HuH-7 (cell line): ENCODE data around the gene ARRB1.
"Not testable (repeated sequence)": the region's sequence is repeated elsewhere in the genome, so short reads cannot be mapped to it uniquely, and the experiment has no call there.

Experiments
- DNase-seq: peaks from one replicate; pipeline ENCODE4 v3.0.0; 2011; ENCODE audit warnings: low spot score

ARRB1 gene

GRCh38 chr11:75274716-75275115 is 76.7 kb downstream of the ARRB1 start:
- not testable (repeated sequence) for DNase-seq

- no peak for DNase-seq
These were observed 77.8 kb downstream of the ARRB1 start for GRCh38 chr11:75273411-75274391.

GRCh38 chr11:75272821-75273301 is 78.6 kb downstream of the ARRB1 start:
- no peak for DNase-seq

GRCh38 chr11:75272391-75272790 is 79.1 kb downstream of the ARRB1 start:
- no peak for DNase-seq

- no peak for DNase-seq
These were observed 79.7 kb downstream of the ARRB1 start for GRCh38 chr11:75271730-75272129.

- DNase-seq: no peak
These were observed 80.5 kb downstream of the ARRB1 start for GRCh38 chr11:75270896-75271418.

- DNase-seq: no peak
These were observed 81.6 kb downstream of the ARRB1 start for GRCh38 chr11:75269896-75270295.

GRCh38 chr11:75269367-75269660 is 82.1 kb downstream of the ARRB1 start:
- no peak for DNase-seq

- no peak for DNase-seq
These were observed 82.7 kb downstream of the ARRB1 start for GRCh38 chr11:75268626-75269366.

GRCh38 chr11:75267171-75267970 is 84.1 kb downstream of the ARRB1 start:
- no peak for DNase-seq

GRCh38 chr11:75265851-75266531 is 85.5 kb downstream of the ARRB1 start:
- DNase-seq: no peak

- no peak for DNase-seq
These were observed 86.5 kb downstream of the ARRB1 start for GRCh38 chr11:75264971-75265370.

- DNase-seq: no peak
These were observed 87.1 kb downstream of the ARRB1 start for GRCh38 chr11:75264356-75264755.

- no peak for DNase-seq
These were observed 87.5 kb downstream of the ARRB1 start for GRCh38 chr11:75263944-75264349.

GRCh38 chr11:75262961-75263852 is 88.3 kb downstream of the ARRB1 start:
- no peak for DNase-seq

- DNase-seq: no peak
These were observed 89.0 kb downstream of the ARRB1 start for GRCh38 chr11:75262436-75262835.

GRCh38 chr11:75261902-75262361 is 89.5 kb downstream of the ARRB1 start:
- no peak for DNase-seq

- no peak for DNase-seq
These were observed 90.9 kb downstream of the ARRB1 start for GRCh38 chr11:75260396-75261170.

- DNase-seq: no peak
These were observed 97.1 kb downstream of the ARRB1 start for GRCh38 chr11:75254326-75254725.
